H1 (cell line): ENCODE results near the gene SEZ6. TPM values are rescaled to one million over a fixed set of nuclear protein-coding genes. Genes with fewer than 3 reads are reported as not detected.

Source experiments
- KDM1A ChIP-seq: fragments of 200-600, 300-600 bp; sonication (generic); IDR thresholded peaks from 2 replicates; pipeline ENCODE4 v1.7.1; 2016; ENCODE audit warnings: mild to moderate bottlenecking, low read length, borderline replicate concordance
- PHF8 ChIP-seq: fragments of 200-600 bp; sonication (generic); conservative IDR thresholded peaks from 2 replicates; pipeline ENCODE4 v1.7.1; 2012; ENCODE audit warnings: low read depth, mild to moderate bottlenecking, inconsistent platforms, low read length, moderate library complexity
- RNF2 ChIP-seq: fragments of 200-900, 300-1000 bp; sonication (generic); IDR thresholded peaks from 2 replicates; pipeline ENCODE4 v1.7.1; 2016; ENCODE audit warnings: borderline replicate concordance, low read depth, mild to moderate bottlenecking, antibody characterized with exemption, low read length; ENCODE audit not compliant: poor library complexity, severe bottlenecking; ENCODE audit errors: missing control alignments
- SP1 ChIP-seq: IDR thresholded peaks from 2 replicates; pipeline ENCODE4 v1.6.1; 2011; ENCODE audit warnings: low read depth, low read length
- TBP ChIP-seq: IDR thresholded peaks from 2 replicates; pipeline ENCODE4 v1.6.1; 2011; ENCODE audit warnings: low read depth, low read length, improper control_type of control experiment
- USF2 ChIP-seq: IDR thresholded peaks from 2 replicates; pipeline ENCODE4 v1.6.1; 2011; ENCODE audit warnings: low read length, improper control_type of control experiment
- polyA plus RNA-seq, 7 experiments: library from polyadenylated mRNA; depleted of rRNA in 3 of 7; stranded (reverse) in 5 of 7; unstranded in 2 of 7; fragments of >200 nt in 5 of 7; fragments of 200-250 nt in 2 of 7; gene quantifications; 1 replicate in 5 of 7; 2 replicates in 1 of 7; 4 replicates in 1 of 7; pipeline versions ENCODE4 v1.2.1 to v1.2.3, GENCODE V29; 2011 to 2013; ENCODE audit warnings: missing spikeins in 2 of 7, mixed read lengths in 2 of 7
- total RNA-seq: library from RNA; stranded (reverse); fragmentation: NEBNext Ultra II Directional; extraction: Animal tissue kit (Norgen Biotek cat#: 25700); gene quantifications from 2 replicates; pipeline ENCODE4 v1.2.1, GENCODE V29; 2021
- TF ChIP-seq, protein P1 (sequence below): fragments of 300-600 bp; sonication (generic); IDR thresholded peaks from 2 replicates; pipeline ENCODE4 v1.7.1; 2012; ENCODE audit warnings: low read length, moderate library complexity, mild to moderate bottlenecking, inconsistent platforms; ENCODE audit not compliant: insufficient replicate concordance

SEZ6 gene
- total and polyA plus RNA-seq, 2 of the 8 experiments (the other 6 are each of a cell fraction or from before 2014, with no cell fraction given): 6.9 to 16.1 TPM

- TF ChIP-seq, protein P1, sequence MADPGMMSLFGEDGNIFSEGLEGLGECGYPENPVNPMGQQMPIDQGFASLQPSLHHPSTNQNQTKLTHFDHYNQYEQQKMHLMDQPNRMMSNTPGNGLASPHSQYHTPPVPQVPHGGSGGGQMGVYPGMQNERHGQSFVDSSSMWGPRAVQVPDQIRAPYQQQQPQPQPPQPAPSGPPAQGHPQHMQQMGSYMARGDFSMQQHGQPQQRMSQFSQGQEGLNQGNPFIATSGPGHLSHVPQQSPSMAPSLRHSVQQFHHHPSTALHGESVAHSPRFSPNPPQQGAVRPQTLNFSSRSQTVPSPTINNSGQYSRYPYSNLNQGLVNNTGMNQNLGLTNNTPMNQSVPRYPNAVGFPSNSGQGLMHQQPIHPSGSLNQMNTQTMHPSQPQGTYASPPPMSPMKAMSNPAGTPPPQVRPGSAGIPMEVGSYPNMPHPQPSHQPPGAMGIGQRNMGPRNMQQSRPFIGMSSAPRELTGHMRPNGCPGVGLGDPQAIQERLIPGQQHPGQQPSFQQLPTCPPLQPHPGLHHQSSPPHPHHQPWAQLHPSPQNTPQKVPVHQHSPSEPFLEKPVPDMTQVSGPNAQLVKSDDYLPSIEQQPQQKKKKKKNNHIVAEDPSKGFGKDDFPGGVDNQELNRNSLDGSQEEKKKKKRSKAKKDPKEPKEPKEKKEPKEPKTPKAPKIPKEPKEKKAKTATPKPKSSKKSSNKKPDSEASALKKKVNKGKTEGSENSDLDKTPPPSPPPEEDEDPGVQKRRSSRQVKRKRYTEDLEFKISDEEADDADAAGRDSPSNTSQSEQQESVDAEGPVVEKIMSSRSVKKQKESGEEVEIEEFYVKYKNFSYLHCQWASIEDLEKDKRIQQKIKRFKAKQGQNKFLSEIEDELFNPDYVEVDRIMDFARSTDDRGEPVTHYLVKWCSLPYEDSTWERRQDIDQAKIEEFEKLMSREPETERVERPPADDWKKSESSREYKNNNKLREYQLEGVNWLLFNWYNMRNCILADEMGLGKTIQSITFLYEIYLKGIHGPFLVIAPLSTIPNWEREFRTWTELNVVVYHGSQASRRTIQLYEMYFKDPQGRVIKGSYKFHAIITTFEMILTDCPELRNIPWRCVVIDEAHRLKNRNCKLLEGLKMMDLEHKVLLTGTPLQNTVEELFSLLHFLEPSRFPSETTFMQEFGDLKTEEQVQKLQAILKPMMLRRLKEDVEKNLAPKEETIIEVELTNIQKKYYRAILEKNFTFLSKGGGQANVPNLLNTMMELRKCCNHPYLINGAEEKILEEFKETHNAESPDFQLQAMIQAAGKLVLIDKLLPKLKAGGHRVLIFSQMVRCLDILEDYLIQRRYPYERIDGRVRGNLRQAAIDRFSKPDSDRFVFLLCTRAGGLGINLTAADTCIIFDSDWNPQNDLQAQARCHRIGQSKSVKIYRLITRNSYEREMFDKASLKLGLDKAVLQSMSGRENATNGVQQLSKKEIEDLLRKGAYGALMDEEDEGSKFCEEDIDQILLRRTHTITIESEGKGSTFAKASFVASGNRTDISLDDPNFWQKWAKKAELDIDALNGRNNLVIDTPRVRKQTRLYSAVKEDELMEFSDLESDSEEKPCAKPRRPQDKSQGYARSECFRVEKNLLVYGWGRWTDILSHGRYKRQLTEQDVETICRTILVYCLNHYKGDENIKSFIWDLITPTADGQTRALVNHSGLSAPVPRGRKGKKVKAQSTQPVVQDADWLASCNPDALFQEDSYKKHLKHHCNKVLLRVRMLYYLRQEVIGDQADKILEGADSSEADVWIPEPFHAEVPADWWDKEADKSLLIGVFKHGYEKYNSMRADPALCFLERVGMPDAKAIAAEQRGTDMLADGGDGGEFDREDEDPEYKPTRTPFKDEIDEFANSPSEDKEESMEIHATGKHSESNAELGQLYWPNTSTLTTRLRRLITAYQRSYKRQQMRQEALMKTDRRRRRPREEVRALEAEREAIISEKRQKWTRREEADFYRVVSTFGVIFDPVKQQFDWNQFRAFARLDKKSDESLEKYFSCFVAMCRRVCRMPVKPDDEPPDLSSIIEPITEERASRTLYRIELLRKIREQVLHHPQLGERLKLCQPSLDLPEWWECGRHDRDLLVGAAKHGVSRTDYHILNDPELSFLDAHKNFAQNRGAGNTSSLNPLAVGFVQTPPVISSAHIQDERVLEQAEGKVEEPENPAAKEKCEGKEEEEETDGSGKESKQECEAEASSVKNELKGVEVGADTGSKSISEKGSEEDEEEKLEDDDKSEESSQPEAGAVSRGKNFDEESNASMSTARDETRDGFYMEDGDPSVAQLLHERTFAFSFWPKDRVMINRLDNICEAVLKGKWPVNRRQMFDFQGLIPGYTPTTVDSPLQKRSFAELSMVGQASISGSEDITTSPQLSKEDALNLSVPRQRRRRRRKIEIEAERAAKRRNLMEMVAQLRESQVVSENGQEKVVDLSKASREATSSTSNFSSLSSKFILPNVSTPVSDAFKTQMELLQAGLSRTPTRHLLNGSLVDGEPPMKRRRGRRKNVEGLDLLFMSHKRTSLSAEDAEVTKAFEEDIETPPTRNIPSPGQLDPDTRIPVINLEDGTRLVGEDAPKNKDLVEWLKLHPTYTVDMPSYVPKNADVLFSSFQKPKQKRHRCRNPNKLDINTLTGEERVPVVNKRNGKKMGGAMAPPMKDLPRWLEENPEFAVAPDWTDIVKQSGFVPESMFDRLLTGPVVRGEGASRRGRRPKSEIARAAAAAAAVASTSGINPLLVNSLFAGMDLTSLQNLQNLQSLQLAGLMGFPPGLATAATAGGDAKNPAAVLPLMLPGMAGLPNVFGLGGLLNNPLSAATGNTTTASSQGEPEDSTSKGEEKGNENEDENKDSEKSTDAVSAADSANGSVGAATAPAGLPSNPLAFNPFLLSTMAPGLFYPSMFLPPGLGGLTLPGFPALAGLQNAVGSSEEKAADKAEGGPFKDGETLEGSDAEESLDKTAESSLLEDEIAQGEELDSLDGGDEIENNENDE: no peak
- no peak for TF ChIP-seq PHF8
- no peak for TF ChIP-seq SP1
- TF ChIP-seq RNF2: no peak
- TF ChIP-seq USF2: no peak
- TF ChIP-seq KDM1A: no peak
- TF ChIP-seq TBP: no peak
- TF ChIP-seq, all 59 proteins: peak for 0
Observed at GRCh38 chr17:29021226-29021625, 15.4 kb upstream of the SEZ6 start (continued).
